Neuronal stem cell (in vitro differentiated cells): ENCODE data around the gene SOAT2.
"Not testable (repeated sequence)": the region's sequence is repeated elsewhere in the genome, so short reads cannot be mapped to it uniquely, and the experiment has no call there.

ENCODE experiments used
- DNase-seq: peaks from one replicate; pipeline ENCODE4 v3.0.0-alpha.2; 2013; ENCODE audit warnings: low spot score
- H2AFZ ChIP-seq: one replicate; pipeline ENCODE4 v1.6.1; 2013; ENCODE audit warnings: mild to moderate bottlenecking, low read length, inconsistent platforms
- H2AK5ac ChIP-seq: 2 replicates; pipeline ENCODE4 v1.6.1; 2013; ENCODE audit warnings: low read depth, mild to moderate bottlenecking, inconsistent platforms, low read length, moderate library complexity, mixed read lengths
- H2BK120ac ChIP-seq: 2 replicates; pipeline ENCODE4 v1.6.1; 2013; ENCODE audit warnings: low read depth, mild to moderate bottlenecking, inconsistent platforms, low read length, moderate library complexity, mixed read lengths
- H2BK12ac ChIP-seq: one replicate; pipeline ENCODE4 v1.6.1; 2013; ENCODE audit warnings: low read length, inconsistent platforms
- H2BK15ac ChIP-seq: 2 replicates; pipeline ENCODE4 v1.6.1; 2013; ENCODE audit warnings: mild to moderate bottlenecking, low read length, inconsistent platforms, mixed read lengths
- H2BK5ac ChIP-seq: one replicate; pipeline ENCODE4 v1.6.1; 2013; ENCODE audit warnings: inconsistent platforms, mild to moderate bottlenecking, low read length, moderate library complexity
- H3K14ac ChIP-seq: one replicate; pipeline ENCODE4 v1.6.1; 2013; ENCODE audit warnings: low read length, inconsistent platforms
- H3K18ac ChIP-seq: 2 replicates; pipeline ENCODE4 v1.6.1; 2013; ENCODE audit warnings: low read length, inconsistent platforms
- H3K23ac ChIP-seq: 2 replicates; pipeline ENCODE4 v1.6.1; 2013; ENCODE audit warnings: low read depth, mild to moderate bottlenecking, mixed read lengths, low read length, inconsistent platforms; ENCODE audit not compliant: poor library complexity
- H3K27ac ChIP-seq: replicated peaks from 3 replicates; pipeline ENCODE4 v1.5.1; 2013; ENCODE audit warnings: low read length, inconsistent platforms
- H3K27me3 ChIP-seq, 3 experiments: 2 replicates each; pipeline ENCODE4 v1.6.1; 2013; ENCODE audit warnings: low read length in 3 of 3, mild to moderate bottlenecking in 2 of 3, inconsistent platforms in 1 of 3, low read depth in 1 of 3, mixed read lengths in 1 of 3, moderate library complexity in 1 of 3; ENCODE audit not compliant: control insufficient read depth in 3 of 3, insufficient read depth in 3 of 3
- H3K36me3 ChIP-seq, 2 donors: replicated peaks in 1 of 2; 2 replicates each; pipeline ENCODE4 v1.6.1; 2013; ENCODE audit warnings: low read length in 2 of 2; ENCODE audit not compliant: control insufficient read depth in 2 of 2, insufficient read depth in 2 of 2
- H3K4ac ChIP-seq: 2 replicates; pipeline ENCODE4 v1.6.1; 2013; ENCODE audit warnings: inconsistent platforms, mild to moderate bottlenecking, low read length, moderate library complexity
- H3K4me1 ChIP-seq, 2 donors: 1 replicate in 1 of 2; 2 replicates in 1 of 2; pipeline ENCODE4 v1.6.1; 2013; ENCODE audit warnings: low read length in 2 of 2, low read depth in 1 of 2; ENCODE audit not compliant: control insufficient read depth in 2 of 2, insufficient read depth in 1 of 2
- H3K4me2 ChIP-seq: one replicate; pipeline ENCODE4 v1.6.1; 2013; ENCODE audit warnings: mild to moderate bottlenecking, low read length, inconsistent platforms; ENCODE audit not compliant: insufficient read depth, poor library complexity, severe bottlenecking
- H3K4me3 ChIP-seq, 2 donors: 2 replicates each; pipeline ENCODE4 v1.5.1; 2013; ENCODE audit warnings: low read length in 2 of 2, mild to moderate bottlenecking in 2 of 2, inconsistent platforms in 1 of 2, moderate library complexity in 1 of 2
- H3K79me1 ChIP-seq: one replicate; pipeline ENCODE4 v1.6.1; 2013; ENCODE audit warnings: low read depth, mild to moderate bottlenecking, inconsistent platforms, low read length, moderate library complexity
- H3K9ac ChIP-seq: one replicate; pipeline ENCODE4 v1.6.1; 2013; ENCODE audit warnings: mild to moderate bottlenecking, low read depth, low read length, inconsistent platforms; ENCODE audit not compliant: poor library complexity
- H3K9me3 ChIP-seq, 2 donors: replicated peaks in 1 of 2; 2 replicates each; pipeline versions ENCODE3 to v1.6.1; 2013; ENCODE audit warnings: low read length in 2 of 2, mild to moderate bottlenecking in 2 of 2, inconsistent platforms in 1 of 2, low read depth in 1 of 2, mixed read lengths in 1 of 2, moderate library complexity in 1 of 2; ENCODE audit not compliant: control insufficient read depth in 2 of 2, insufficient read depth in 1 of 2
- H4K8ac ChIP-seq: one replicate; pipeline ENCODE4 v1.6.1; 2013; ENCODE audit warnings: low read depth, mild to moderate bottlenecking, inconsistent platforms, low read length, moderate library complexity
- H4K91ac ChIP-seq: one replicate; pipeline ENCODE4 v1.6.1; 2013; ENCODE audit warnings: low read length, low read depth, mild to moderate bottlenecking, inconsistent platforms; ENCODE audit not compliant: poor library complexity
- WGBS, 2 donors: extraction: QIAGEN DNeasy Blood & Tissue Kit; methylation state at CpG; one replicate each; pipeline ENCODE4 v1.1.7; 2013; ENCODE audit warnings: missing lambda C conversion rate in 2 of 2, mixed read lengths in 1 of 2; ENCODE audit not compliant: insufficient read length in 2 of 2, insufficient replicate concordance in 1 of 2; ENCODE audit errors: extremely low coverage in 2 of 2; 5-methylcytosine and 5-hydroxymethylcytosine counted together

SOAT2 gene

GRCh38 chr12:53095596-53095895, 7.7 kb upstream of the SOAT2 start:
- H3K4me2 ChIP-seq, H3K4ac ChIP-seq, H3K36me3 ChIP-seq, H3K4me3 ChIP-seq, H3K9me3 ChIP-seq, H3K27ac ChIP-seq, DNase-seq, H4K8ac ChIP-seq, H2BK120ac ChIP-seq, H3K18ac ChIP-seq, H2BK12ac ChIP-seq, H3K14ac ChIP-seq, H3K9ac ChIP-seq, H2BK5ac ChIP-seq, H3K23ac ChIP-seq, H3K79me1 ChIP-seq, H2AFZ ChIP-seq, H4K91ac ChIP-seq, H2BK15ac ChIP-seq, H2AK5ac ChIP-seq: not testable (repeated sequence)
- Histone ChIP-seq H3K27me3 (peaks cover 4 to 82% (median 31%) of the 10 kb centered on the region in 3 experiments), H3K4me1 (peaks cover 7 to 17% of the 10 kb centered on the region in 2 donors)
- no CpG with 5 or more reads among the region's 3 CpGs for WGBS, 2 donors

GRCh38 chr12:53096089-53096741, 7.1 kb upstream of the SOAT2 start:
- Histone ChIP-seq H2AK5ac (peak overlapping the region; percentile 34), H3K27ac (no peak overlapping the region), H4K91ac (no peak overlapping the region), H2BK120ac (no peak overlapping the region), H3K18ac (peak overlapping the region; percentile 40), H3K9ac (no peak overlapping the region), H3K27me3 (peaks cover 4 to 83% (median 31%) of the 10 kb centered on the region in 3 experiments), H3K23ac (no peak overlapping the region), H4K8ac (no peak overlapping the region), H3K14ac (no peak overlapping the region), H2BK5ac (no peak overlapping the region), H3K4ac (no peak overlapping the region), H3K4me3 (no peak overlapping the region), H2AFZ (peak overlapping the region; percentile 28), H2BK12ac (no peak overlapping the region), H2BK15ac (peak overlapping the region; percentile 14), H3K79me1 (no peaks in the 10 kb centered on the region), H3K9me3 (no peaks in the 10 kb centered on the region), H3K4me1 (peaks cover 7 to 17% of the 10 kb centered on the region in 2 donors), H3K4me2 (peak overlapping the region; percentile 99), H3K36me3 (no peaks in the 10 kb centered on the region)
- no peak for DNase-seq
- no CpG with 5 or more reads among the region's 11 CpGs for WGBS, 2 donors

GRCh38 chr12:53096759-53097158, 6.5 kb upstream of the SOAT2 start:
- WGBS, 2 donors = no CpG with 5 or more reads among the region's 9 CpGs
- H3K79me1 ChIP-seq = no peaks in the 10 kb centered on the region
- H4K8ac ChIP-seq = no peak overlapping the region
- H2BK5ac ChIP-seq = no peak overlapping the region
- H3K27ac ChIP-seq = no peak overlapping the region
- H3K4me2 ChIP-seq = peak overlapping the region; percentile 99
- H2BK15ac ChIP-seq = no peak overlapping the region
- peak overlapping the region; percentile 91 for H2AFZ ChIP-seq
- H3K4ac ChIP-seq = no peak overlapping the region
- no peak overlapping the region for H2BK12ac ChIP-seq
- H3K4me3 ChIP-seq = peak overlapping the region in 1 of 2 donors; percentile 65
- no peak for DNase-seq
- H3K9ac ChIP-seq = no peak overlapping the region
- no peak overlapping the region for H3K14ac ChIP-seq
- H2AK5ac ChIP-seq = no peak overlapping the region
- peaks cover 7 to 17% of the 10 kb centered on the region in 2 donors for H3K4me1 ChIP-seq
- H3K18ac ChIP-seq = peak overlapping the region; percentile 15
- no peaks in the 10 kb centered on the region for H3K36me3 ChIP-seq
- peaks cover 4 to 78% (median 31%) of the 10 kb centered on the region in 3 experiments for H3K27me3 ChIP-seq
- H4K91ac ChIP-seq = no peak overlapping the region
- no peaks in the 10 kb centered on the region for H3K9me3 ChIP-seq
- no peak overlapping the region for H3K23ac ChIP-seq
- H2BK120ac ChIP-seq = no peak overlapping the region

- no peak overlapping the region for H2BK5ac ChIP-seq
- no CpG with 5 or more reads among the region's 9 CpGs for WGBS, 2 donors
- DNase-seq = no peak
- peak overlapping the region; percentile 91 for H2AFZ ChIP-seq
- no peak overlapping the region for H3K27ac ChIP-seq
- peak overlapping the region; percentile 3 for H3K18ac ChIP-seq
- H3K4me2 ChIP-seq = peak overlapping the region; percentile 99
- no peak overlapping the region for H4K91ac ChIP-seq
- H3K9ac ChIP-seq = no peak overlapping the region
- peak overlapping the region in 1 of 2 donors; percentile 65 for H3K4me3 ChIP-seq
- H3K9me3 ChIP-seq = no peaks in the 10 kb centered on the region
- no peak overlapping the region for H4K8ac ChIP-seq
- H2BK15ac ChIP-seq = no peak overlapping the region
- H2AK5ac ChIP-seq = no peak overlapping the region
- H2BK12ac ChIP-seq = no peak overlapping the region
- H3K4me1 ChIP-seq = peaks cover 8 to 17% of the 10 kb centered on the region in 2 donors
- no peak overlapping the region for H3K4ac ChIP-seq
- peaks cover 4 to 77% (median 31%) of the 10 kb centered on the region in 3 experiments for H3K27me3 ChIP-seq
- H3K36me3 ChIP-seq = no peaks in the 10 kb centered on the region
- no peak overlapping the region for H3K23ac ChIP-seq
- no peak overlapping the region for H3K14ac ChIP-seq
- no peaks in the 10 kb centered on the region for H3K79me1 ChIP-seq
- H2BK120ac ChIP-seq = no peak overlapping the region
Observed at GRCh38 chr12:53097207-53097563, 6.1 kb upstream of the SOAT2 start.
